Gastroesophageal sphincter (tissue), 3 donors: ENCODE data around the gene PNPLA8.
"Not testable (repeated sequence)": the region's sequence is repeated elsewhere in the genome, so short reads cannot be mapped to it uniquely, and the experiment has no call there.

Experiments used
- CTCF ChIP-seq, 4 experiments: fragments of 200-600 bp in 2 of 4; fragments of 450-650 bp in 2 of 4; sonication (generic) in 1 of 4; IDR thresholded peaks; one replicate each; pipeline ENCODE4 v1.5.1; 2017 to 2019; ENCODE audit warnings: antibody characterized with exemption in 4 of 4, mild to moderate bottlenecking in 2 of 4, moderate library complexity in 2 of 4
- POLR2A ChIP-seq, 2 donors: fragments of 450-650 bp; IDR thresholded peaks; one replicate each; pipeline ENCODE4 v1.6.1; 2017; ENCODE audit warnings: antibody characterized with exemption in 2 of 2, mild to moderate bottlenecking in 2 of 2, moderate library complexity in 1 of 2
- POLR2AphosphoS5 ChIP-seq: sonication (generic); formaldehyde crosslinking; IDR thresholded peaks from one replicate; pipeline ENCODE4 v1.6.1; 2017; ENCODE audit warnings: antibody characterized with exemption

- not testable (repeated sequence) for TF ChIP-seq POLR2A (IDR thresholded peaks at IDR 0.05); CTCF (IDR thresholded peaks at IDR 0.05); POLR2AphosphoS5
These were observed 12.3 kb upstream of the PNPLA8 start for GRCh38 chr7:108538236-108538635.
